Measurements from ENCODE around the gene AKAP13.

GRCh38 chr15:85480923-85481322, 100.5 kb downstream of the AKAP13 start:
- TF ChIP-seq CTCF (IDR thresholded peaks at IDR 0.05) (no peak), POLR2A (IDR thresholded peaks at IDR 0.05) (no peak)

Measured in testis (tissue), 2 donors.